HG02870 (cell line): ENCODE results near the gene HMG20A.

Experiments
- ATAC-seq: cut with Tn5 transposase; IDR thresholded peaks from one replicate; pipeline ENCODE4 v1.9.1; 2021; ENCODE audit warnings: mild to moderate bottlenecking, moderate library complexity; ENCODE audit not compliant: unreplicated experiment

The HMG20A gene

DNA sequence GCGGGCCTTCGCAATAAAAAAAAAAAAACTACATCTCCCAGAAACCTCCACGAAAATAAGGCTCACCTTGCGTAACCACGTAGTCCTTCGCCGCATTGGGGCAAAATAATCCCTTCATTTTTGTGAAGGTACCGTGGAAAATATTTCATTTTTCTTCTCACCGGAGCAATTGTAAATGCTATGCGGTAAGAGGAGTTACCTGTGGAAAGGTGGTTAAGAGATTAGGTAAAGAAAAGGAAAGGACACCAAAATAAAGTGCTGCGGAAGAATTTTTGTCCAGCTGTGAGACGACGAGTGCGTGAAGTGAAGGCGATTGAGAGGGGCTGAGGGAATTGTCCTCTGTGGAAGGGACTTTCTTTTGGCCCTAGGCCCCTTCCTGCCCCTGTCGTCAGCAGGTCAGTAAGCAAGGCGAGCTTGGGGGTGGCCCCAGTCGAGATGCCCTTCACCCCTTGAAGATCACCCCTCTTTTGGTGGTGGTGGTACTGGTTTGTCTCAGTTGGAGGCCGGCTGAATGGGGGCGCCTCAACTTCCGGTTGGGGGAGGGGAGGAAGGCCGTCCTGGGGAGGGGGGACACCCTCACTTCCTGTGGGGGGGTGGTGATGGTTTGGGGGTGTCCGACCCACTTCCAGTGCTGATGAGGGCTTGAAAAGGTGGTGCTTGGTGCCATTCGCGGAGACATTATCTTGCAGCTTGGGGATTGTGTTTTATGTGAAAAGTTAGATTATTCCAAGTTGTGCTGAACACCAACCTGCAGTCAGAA, at the start of gene HMG20A:
HMG20A (plus strand) TSS at position 279 of the 760 bp plus-strand sequence. CDS start 37,520 bp downstream, outside the sequence.
- ATAC-seq: peak; percentile 47

GRCh38 chr15:77371850-77372563, 48.7 kb upstream of the HMG20A start:
- ATAC-seq: no peak

DNA sequence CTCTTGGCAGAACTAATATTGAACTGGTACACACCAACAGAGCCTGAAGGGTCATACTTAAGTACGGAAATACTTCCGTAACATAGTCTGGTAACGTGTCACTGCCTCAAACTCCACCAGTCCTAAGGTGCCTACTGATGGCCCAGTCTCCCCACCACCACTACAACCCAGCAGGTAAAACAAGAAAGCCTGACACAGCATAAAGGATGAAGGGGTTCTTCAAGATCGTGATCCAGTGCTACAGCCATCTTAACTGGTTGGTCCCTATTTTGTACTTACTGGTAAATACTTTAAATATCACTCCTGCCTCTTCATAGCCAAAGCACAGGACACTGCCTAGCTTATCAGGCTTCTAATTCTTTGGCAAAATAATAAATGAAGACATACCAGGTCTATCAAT, 47.2 kb upstream of the HMG20A start:
- no peak for ATAC-seq

GRCh38 chr15:77375133-77375532, 45.6 kb upstream of the HMG20A start:
- ATAC-seq: no peak

DNA sequence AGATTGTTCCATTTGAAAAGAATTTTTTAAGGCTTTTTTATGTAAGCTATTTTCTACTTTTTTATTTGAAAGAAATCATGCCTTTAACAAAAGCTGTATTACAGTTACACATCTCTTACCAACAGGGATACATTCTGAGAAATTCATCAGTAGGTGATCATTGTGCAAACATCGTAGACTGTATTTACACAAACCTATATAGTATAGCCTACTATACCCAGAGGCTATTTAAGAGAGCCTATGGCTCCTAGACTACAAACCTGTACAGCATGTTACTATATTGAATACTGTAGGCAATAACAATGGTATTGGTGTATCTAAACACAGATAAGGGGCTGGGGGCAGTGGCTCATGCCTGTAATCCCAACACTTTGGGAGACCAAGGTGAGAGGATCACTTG, 43.9 kb upstream of the HMG20A start:
- no peak for ATAC-seq

GRCh38 chr15:77380033-77380432, 40.7 kb upstream of the HMG20A start:
- no peak for ATAC-seq

DNA sequence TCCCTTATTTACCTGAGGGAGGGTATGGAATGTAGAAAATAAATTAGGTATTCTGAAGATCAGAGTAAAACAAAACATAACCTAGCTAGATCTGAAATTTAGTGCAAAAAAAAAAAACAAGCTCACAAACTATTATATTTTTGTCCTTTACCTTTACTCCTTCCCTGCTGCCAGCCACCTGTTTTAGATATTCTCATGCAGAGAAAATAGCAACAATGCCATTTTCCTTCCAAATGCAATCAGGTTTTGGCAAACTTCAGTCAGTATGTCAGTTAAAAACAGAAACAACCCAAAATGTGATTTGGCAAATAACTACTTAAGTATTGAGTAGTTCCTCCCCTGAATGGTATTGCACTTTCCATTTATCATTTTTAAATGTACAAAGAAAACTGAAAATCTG, 36.6 kb upstream of the HMG20A start:
- ATAC-seq: no peak

DNA sequence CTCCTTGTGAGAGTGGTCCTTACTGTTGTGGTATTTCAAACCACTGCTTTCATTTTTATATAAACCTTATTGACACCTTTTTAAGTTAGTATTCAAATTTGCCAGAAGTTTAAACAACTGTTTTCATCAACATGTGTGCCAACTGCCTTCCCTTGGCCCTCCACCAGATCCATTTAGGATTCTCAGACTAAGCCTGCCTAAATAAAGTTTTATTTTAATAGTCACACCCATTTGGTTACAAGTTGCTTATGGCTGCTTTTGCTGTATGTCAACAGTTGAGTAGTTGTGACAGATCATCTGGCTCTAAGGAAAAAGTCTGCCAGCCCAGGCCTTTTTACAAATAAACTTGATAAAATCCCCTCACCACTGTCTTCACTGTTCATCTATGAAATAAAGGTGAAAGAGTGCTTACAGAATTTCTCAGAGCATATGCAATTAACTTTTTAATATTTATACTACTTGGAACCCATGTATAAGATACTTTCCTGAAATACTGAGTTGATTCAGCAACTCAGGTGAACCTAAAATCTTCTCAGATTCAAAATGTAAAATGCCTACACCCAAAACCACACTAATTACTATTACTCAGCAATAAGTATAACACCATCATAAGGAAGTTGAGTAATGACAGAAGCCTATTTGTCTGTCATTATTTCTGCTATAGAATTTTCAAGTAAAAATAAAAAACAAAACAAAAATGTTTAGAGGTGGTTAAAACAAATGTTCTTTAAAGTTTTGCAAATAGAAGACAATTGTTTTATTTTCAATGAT, 35.9 kb upstream of the HMG20A start:
- no peak for ATAC-seq

- no peak for ATAC-seq
Measured at GRCh38 chr15:77386626-77387025, 34.1 kb upstream of the HMG20A start.

- no peak for ATAC-seq
Measured at GRCh38 chr15:77387365-77388105, 33.2 kb upstream of the HMG20A start.

- ATAC-seq: no peak
Measured at GRCh38 chr15:77391372-77391951, 29.2 kb upstream of the HMG20A start.

- no peak for ATAC-seq
Measured at GRCh38 chr15:77392762-77393470, 27.8 kb upstream of the HMG20A start.

- ATAC-seq: no peak
Measured at GRCh38 chr15:77393471-77393840, 27.2 kb upstream of the HMG20A start.

- no peak for ATAC-seq
Measured at GRCh38 chr15:77395013-77395774, 25.5 kb upstream of the HMG20A start.

GRCh38 chr15:77396692-77397091, 24.0 kb upstream of the HMG20A start:
- ATAC-seq: no peak

DNA sequence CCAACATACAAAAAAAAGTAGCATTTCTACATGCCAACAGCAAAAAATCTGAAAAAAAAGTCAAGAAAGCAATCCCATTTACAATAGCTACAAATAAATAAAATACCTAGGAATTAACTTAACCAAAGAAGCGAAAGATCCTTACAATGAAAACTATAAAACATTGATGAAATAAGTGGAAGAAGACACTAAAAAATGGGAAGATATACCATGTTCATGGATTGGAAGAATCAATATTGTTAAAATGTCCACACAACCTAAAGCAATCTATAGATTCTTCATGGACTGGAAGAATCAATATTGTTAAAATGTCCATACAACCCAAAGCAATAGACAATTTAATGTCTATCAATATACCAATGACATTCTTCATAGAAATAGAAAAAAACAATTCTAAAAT, 21.8 kb upstream of the HMG20A start:
- ATAC-seq: no peak

DNA sequence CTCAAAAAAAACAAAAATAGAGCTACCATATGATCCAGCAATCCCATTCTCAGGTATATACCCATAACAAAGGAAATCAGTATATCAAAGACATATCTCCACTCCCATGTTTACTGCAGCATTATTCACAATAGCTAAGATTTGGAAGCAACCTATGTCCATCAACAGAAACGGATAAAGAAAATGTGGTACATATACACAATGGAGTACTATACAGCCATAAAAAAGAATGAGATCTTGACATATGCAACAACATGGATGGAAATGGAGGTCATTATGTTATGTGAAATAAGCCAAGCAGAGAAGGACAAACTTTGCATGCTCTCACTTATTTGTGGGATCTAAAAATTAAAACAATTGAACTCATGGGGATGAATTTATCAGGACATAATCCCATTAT, 20.4 kb upstream of the HMG20A start:
- ATAC-seq: no peak

- no peak for ATAC-seq
Measured at GRCh38 chr15:77402740-77403379, 17.8 kb upstream of the HMG20A start.
